A673 (cell line): ENCODE measurements around the gene SPIRE1.

Experiments
- CTCF ChIP-seq: fragments of 300-800, 200-600 bp; sonication (generic); conservative IDR thresholded peaks from 2 replicates; pipeline ENCODE4 v1.5.1; 2017; ENCODE audit warnings: low read depth, mild to moderate bottlenecking, antibody characterized with exemption, low read length, moderate library complexity, mixed read lengths
- EZH2 ChIP-seq: fragments of 200-600 bp; sonication (generic); IDR thresholded peaks from 2 replicates; pipeline ENCODE4 v1.6.1; 2017; ENCODE audit warnings: borderline replicate concordance, low read depth, mild to moderate bottlenecking, mixed read lengths, antibody characterized with exemption, low read length; ENCODE audit not compliant: poor library complexity, severe bottlenecking

DNA sequence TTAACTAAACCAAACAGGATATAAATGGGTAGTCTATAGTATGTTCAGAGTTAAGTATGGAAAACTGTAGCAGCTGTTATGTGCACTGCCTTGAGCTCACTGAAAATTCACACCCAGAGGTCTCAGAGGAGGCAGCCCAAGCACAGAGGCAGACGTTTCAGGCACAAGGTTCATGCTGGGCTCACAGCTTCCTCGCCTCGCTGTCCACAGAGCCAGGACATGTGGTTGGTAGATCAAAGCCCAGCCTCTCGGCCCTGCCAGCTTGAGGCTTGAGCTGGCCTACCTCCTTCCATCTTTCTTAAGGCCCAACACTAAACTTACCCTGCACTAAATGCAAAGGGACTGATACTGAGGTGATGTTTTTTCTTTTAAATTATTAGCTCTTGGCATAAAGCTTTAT, 206.5 kb downstream of the SPIRE1 start:
- TF ChIP-seq CTCF, result no peak
- no peak for TF ChIP-seq EZH2
